ENCODE measurements around the gene RIPPLY2.

The RIPPLY2 gene

GRCh38 chr6:83884523-83884922 is 31.4 kb downstream of the RIPPLY2 start:
- TF ChIP-seq CTCF (IDR thresholded peaks at IDR 0.05; ENCODE audit: poor library complexity, severe bottlenecking): peak; percentile 82
- Histone ChIP-seq H3K9me3 (ENCODE audit: severe bottlenecking) (no peaks in the 10 kb centered on the region), H3K4me3 (ENCODE audit: severe bottlenecking) (no peak overlapping the region), H3K27me3 (ENCODE audit: insufficient read depth, poor library complexity, severe bottlenecking) (no peaks in the 10 kb centered on the region), H3K36me3 (ENCODE audit: low read depth) (no peaks in the 10 kb centered on the region), H3K4me1 (ENCODE audit: insufficient read depth, poor library complexity, severe bottlenecking) (peaks cover 3% of the 10 kb centered on the region), H3K27ac (ENCODE audit: poor library complexity, severe bottlenecking) (no peak overlapping the region)
- peak; percentile 61; the same call in 1 of the 3 replicates for ATAC-seq (ENCODE audit: low read depth)
- DNase-seq (ENCODE audit: low spot score): no peak

GRCh38 chr6:83885984-83886383 is 32.8 kb downstream of the RIPPLY2 start:
- no peaks in the 10 kb centered on the region for H3K36me3 ChIP-seq (ENCODE audit: low read depth)
- no peak for DNase-seq (ENCODE audit: low spot score)
- H3K4me1 ChIP-seq (ENCODE audit: insufficient read depth, poor library complexity, severe bottlenecking): peaks cover 3% of the 10 kb centered on the region
- no peaks in the 10 kb centered on the region for H3K9me3 ChIP-seq (ENCODE audit: severe bottlenecking)
- H3K4me3 ChIP-seq (ENCODE audit: severe bottlenecking): no peak overlapping the region
- no peak for ATAC-seq (ENCODE audit: low read depth)
- no peak overlapping the region for H3K27ac ChIP-seq (ENCODE audit: poor library complexity, severe bottlenecking)
- TF ChIP-seq CTCF (IDR thresholded peaks at IDR 0.05; ENCODE audit: poor library complexity, severe bottlenecking): no peak
- H3K27me3 ChIP-seq (ENCODE audit: insufficient read depth, poor library complexity, severe bottlenecking): no peaks in the 10 kb centered on the region

- Histone ChIP-seq H3K36me3 (ENCODE audit: low read depth) (no peaks in the 10 kb centered on the region), H3K9me3 (ENCODE audit: severe bottlenecking) (no peaks in the 10 kb centered on the region), H3K27me3 (ENCODE audit: insufficient read depth, poor library complexity, severe bottlenecking) (no peaks in the 10 kb centered on the region), H3K27ac (ENCODE audit: poor library complexity, severe bottlenecking) (no peak overlapping the region), H3K4me1 (ENCODE audit: insufficient read depth, poor library complexity, severe bottlenecking) (peaks cover 2% of the 10 kb centered on the region), H3K4me3 (ENCODE audit: severe bottlenecking) (no peak overlapping the region)
- TF ChIP-seq CTCF (IDR thresholded peaks at IDR 0.05; ENCODE audit: poor library complexity, severe bottlenecking): no peak
- ATAC-seq (ENCODE audit: low read depth) (no peak), DNase-seq (ENCODE audit: low spot score) (no peak)
Measured at GRCh38 chr6:83889621-83890020, 36.5 kb downstream of the RIPPLY2 start.

- no peaks in the 10 kb centered on the region for H3K9me3 ChIP-seq (ENCODE audit: severe bottlenecking)
- DNase-seq (ENCODE audit: low spot score): no peak
- no peak overlapping the region for H3K4me3 ChIP-seq (ENCODE audit: severe bottlenecking)
- TF ChIP-seq CTCF (IDR thresholded peaks at IDR 0.05; ENCODE audit: poor library complexity, severe bottlenecking): no peak
- no peaks in the 10 kb centered on the region for H3K27me3 ChIP-seq (ENCODE audit: insufficient read depth, poor library complexity, severe bottlenecking)
- no peaks in the 10 kb centered on the region for H3K4me1 ChIP-seq (ENCODE audit: insufficient read depth, poor library complexity, severe bottlenecking)
- H3K36me3 ChIP-seq (ENCODE audit: low read depth): no peaks in the 10 kb centered on the region
- no peak overlapping the region for H3K27ac ChIP-seq (ENCODE audit: poor library complexity, severe bottlenecking)
- no peak for ATAC-seq (ENCODE audit: low read depth)
Measured at GRCh38 chr6:83890520-83890919, 37.4 kb downstream of the RIPPLY2 start.

GRCh38 chr6:83891586-83891985 is 38.4 kb downstream of the RIPPLY2 start:
- Histone ChIP-seq H3K36me3 (ENCODE audit: low read depth) (no peaks in the 10 kb centered on the region), H3K27me3 (ENCODE audit: insufficient read depth, poor library complexity, severe bottlenecking) (no peaks in the 10 kb centered on the region), H3K9me3 (ENCODE audit: severe bottlenecking) (no peaks in the 10 kb centered on the region), H3K27ac (ENCODE audit: poor library complexity, severe bottlenecking) (no peak overlapping the region), H3K4me1 (ENCODE audit: insufficient read depth, poor library complexity, severe bottlenecking) (no peaks in the 10 kb centered on the region), H3K4me3 (ENCODE audit: severe bottlenecking) (no peak overlapping the region)
- ATAC-seq (ENCODE audit: low read depth) (no peak), DNase-seq (ENCODE audit: low spot score) (no peak)
- TF ChIP-seq CTCF (IDR thresholded peaks at IDR 0.05; ENCODE audit: poor library complexity, severe bottlenecking): no peak

Measured in RWPE2 (cell line).